Bronchial epithelial cell (primary cell): ENCODE data around the gene ELMO1. TPM values are rescaled to one million over a fixed set of nuclear protein-coding genes. Genes with fewer than 3 reads are reported as not detected.

Experiments used
- DNase-seq: peaks from one replicate; pipeline ENCODE4 v3.0.0-alpha.2; 2010; ENCODE audit warnings: low read depth
- FAIRE-seq: peaks from 2 replicates; lab custom pipeline; 2011; peaks lifted over from hg19 to GRCh38; lab: Jason Lieb, UNC
- H3K27me3 ChIP-seq: 2 replicates; pipeline ENCODE4 v1.5.1; 2011; ENCODE audit warnings: low read length; ENCODE audit not compliant: control insufficient read depth, insufficient read depth
- H3K36me3 ChIP-seq: 2 replicates; pipeline ENCODE4 v1.5.1; 2011; ENCODE audit warnings: low read length; ENCODE audit not compliant: control insufficient read depth, insufficient read depth
- H3K4me3 ChIP-seq: 2 replicates; pipeline ENCODE4 v1.5.1; 2011; ENCODE audit warnings: mild to moderate bottlenecking, low read depth, low read length, control low read depth
- total RNA-seq: library from RNA; depleted of rRNA; stranded (reverse); fragments of >200 nt; gene quantifications from 2 replicates; pipeline ENCODE4 v1.2.1, GENCODE V29; 2014
- TF ChIP-seq, protein P1 (sequence below): IDR thresholded peaks from 2 replicates; pipeline ENCODE4 v1.5.1; 2011; ENCODE audit warnings: mild to moderate bottlenecking, moderate library complexity, low read length, control low read depth, inconsistent platforms; ENCODE audit not compliant: insufficient read depth, severe bottlenecking

The ELMO1 gene
- total RNA-seq, 1 donor from 2014 or later, result under 0.01 TPM

DNA sequence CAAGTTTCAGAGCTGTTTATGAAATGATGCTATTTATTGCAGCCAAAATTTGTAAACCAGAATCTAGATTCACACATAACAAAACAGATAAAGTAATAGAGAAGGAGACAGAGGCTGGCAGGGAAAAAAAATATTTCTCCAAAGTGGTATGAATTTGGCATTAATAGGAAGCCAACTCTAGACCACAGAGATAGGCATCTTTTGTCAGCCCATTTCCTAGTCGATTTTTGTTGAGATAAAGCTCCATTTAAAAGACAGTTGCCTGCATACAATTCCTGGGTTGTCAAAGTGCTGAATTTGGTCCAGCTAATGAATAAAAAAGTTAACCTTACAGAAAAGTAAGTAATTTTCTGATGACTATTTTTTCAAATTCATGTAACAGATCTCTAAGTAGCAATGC lies 219.3 kb downstream of the ELMO1 start:
- Histone ChIP-seq H3K4me3 (no peak overlapping the region), H3K27me3 (no peaks in the 10 kb centered on the region), H3K36me3 (no peaks in the 10 kb centered on the region)
- TF ChIP-seq, protein P1, sequence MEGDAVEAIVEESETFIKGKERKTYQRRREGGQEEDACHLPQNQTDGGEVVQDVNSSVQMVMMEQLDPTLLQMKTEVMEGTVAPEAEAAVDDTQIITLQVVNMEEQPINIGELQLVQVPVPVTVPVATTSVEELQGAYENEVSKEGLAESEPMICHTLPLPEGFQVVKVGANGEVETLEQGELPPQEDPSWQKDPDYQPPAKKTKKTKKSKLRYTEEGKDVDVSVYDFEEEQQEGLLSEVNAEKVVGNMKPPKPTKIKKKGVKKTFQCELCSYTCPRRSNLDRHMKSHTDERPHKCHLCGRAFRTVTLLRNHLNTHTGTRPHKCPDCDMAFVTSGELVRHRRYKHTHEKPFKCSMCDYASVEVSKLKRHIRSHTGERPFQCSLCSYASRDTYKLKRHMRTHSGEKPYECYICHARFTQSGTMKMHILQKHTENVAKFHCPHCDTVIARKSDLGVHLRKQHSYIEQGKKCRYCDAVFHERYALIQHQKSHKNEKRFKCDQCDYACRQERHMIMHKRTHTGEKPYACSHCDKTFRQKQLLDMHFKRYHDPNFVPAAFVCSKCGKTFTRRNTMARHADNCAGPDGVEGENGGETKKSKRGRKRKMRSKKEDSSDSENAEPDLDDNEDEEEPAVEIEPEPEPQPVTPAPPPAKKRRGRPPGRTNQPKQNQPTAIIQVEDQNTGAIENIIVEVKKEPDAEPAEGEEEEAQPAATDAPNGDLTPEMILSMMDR, result no peak
- FAIRE-seq (no peak), DNase-seq (no peak)

DNA sequence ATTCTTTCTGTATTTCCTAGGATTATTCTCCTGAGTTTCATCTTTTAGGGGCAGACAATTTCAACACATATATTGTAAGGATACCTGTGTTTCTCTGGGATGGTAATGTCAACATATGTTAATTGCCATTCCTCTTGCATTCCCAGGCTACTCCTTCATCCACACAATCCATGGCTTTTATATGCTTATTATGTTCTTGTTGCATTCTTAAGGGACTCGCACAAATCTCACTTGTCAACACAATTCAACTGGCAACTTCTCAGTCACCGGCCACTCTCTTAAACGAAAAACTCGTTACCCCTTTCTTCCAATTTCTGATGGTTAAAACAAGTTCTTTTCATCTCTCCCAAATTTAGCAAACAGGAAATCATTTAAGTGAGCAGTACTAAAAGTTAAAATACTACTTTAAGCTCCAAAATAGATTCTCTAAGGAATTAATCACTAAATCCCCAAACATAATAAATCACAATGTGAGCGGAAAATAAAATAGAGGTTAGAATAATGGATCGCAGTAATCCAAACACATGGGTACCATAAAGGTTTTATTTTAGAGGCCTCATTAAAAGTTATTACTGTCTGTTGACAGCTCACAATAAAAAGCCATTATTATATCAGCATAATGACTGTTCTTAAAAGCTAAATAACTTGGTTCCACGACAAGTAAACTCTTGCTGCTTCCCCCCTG lies 223.2 kb downstream of the ELMO1 start:
- no peak for DNase-seq
- Histone ChIP-seq H3K36me3 (no peaks in the 10 kb centered on the region), H3K4me3 (no peak overlapping the region), H3K27me3 (no peaks in the 10 kb centered on the region)
- TF ChIP-seq, protein P1, result no peak
- FAIRE-seq, result no peak

DNA sequence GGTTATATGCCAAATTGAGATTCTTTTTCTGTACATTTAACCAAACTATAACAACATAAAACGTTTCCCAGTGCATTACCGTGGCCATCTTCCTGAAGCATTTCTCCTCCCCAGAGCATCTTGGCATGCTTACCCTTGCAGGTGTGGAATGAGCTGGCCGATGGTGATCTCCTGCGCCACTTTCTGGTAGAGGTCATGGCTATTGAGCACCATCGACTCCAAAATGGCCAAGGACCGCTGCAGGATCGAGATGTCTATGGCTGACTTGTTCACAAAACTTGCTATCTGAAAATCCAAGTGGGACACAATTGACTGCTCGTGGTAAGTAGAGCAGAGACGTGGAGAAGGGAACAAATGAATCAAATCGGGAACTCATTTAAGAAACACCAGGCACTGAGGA lies 223.9 kb downstream of the ELMO1 start:
- Histone ChIP-seq H3K4me3 (no peak overlapping the region), H3K36me3 (no peaks in the 10 kb centered on the region), H3K27me3 (no peaks in the 10 kb centered on the region)
- TF ChIP-seq, protein P1, result no peak
- DNase-seq, result no peak
- FAIRE-seq, result no peak

DNA sequence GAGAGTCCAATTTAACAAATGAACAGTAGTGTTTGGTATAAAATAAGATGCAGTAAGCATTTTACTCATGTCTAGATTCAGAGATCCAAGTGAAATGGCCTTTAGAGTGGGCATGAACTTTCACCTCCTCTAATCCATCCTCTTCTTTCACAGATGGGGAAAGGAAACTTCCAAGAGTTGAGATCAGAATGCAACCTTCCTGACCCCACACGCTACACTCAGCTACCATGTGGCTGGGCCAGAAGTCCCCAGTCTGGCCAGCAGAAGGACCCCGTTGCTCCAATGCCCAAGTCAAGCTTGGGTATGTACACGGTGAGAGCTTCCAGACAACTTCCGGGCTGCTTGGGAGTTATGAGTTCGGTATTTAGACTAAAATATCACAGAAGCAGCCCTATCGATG lies 228.0 kb downstream of the ELMO1 start:
- TF ChIP-seq, protein P1, result no peak
- FAIRE-seq, result no peak
- H3K4me3 ChIP-seq, result no peak overlapping the region
- no peak for DNase-seq
- H3K36me3 ChIP-seq, result no peaks in the 10 kb centered on the region
- no peaks in the 10 kb centered on the region for H3K27me3 ChIP-seq

DNA sequence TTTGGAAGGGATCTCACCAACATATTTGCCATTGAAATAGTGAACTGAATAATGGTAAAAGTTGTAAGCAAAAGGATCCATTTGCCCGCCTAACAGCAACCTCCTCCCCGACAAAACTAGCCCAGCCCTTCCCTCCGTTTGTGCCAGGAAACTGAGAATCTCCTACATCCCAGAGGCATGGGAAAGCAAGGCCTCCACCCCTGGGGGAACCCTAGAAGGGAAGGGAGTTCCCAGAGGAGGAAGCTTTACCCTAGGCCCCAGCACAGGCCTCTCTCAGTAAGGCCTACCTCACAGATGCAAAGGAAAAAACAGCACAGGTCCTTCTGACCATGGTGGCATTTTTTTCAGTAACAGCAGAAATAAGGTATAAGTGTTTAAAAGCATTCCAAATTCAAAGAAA lies 229.7 kb downstream of the ELMO1 start:
- Histone ChIP-seq H3K4me3 (no peak overlapping the region), H3K27me3 (no peaks in the 10 kb centered on the region), H3K36me3 (no peaks in the 10 kb centered on the region)
- DNase-seq (no peak), FAIRE-seq (no peak)
- TF ChIP-seq, protein P1, result no peak

DNA sequence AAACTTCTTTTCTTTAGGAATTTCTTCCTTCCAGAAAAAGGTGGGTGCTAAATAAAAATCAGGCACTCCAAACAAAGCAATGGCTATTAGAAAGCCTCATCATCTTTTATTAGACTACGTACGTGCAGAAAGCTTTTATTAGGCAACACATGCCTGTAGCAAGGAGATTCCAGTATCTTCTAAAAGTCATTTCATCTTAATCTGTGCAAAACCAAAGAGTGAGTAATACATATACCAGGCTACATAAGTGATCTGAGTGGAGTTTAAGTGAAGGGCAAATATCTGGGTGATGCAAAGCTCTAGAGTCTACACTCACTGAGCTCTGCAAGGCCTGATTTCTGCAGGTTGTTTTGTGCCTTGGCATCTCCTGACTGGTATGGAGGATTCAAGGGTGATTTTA lies 231.7 kb downstream of the ELMO1 start:
- TF ChIP-seq, protein P1, result no peak
- FAIRE-seq (no peak), DNase-seq (no peak)
- Histone ChIP-seq H3K4me3 (no peak overlapping the region), H3K27me3 (no peaks in the 10 kb centered on the region), H3K36me3 (no peaks in the 10 kb centered on the region)
